PFSK-1 (cell line): ENCODE measurements around the gene SNX32.

Experiments
- FOXP2 ChIP-seq: optimal IDR thresholded peaks from 2 replicates; pipeline ENCODE3; 2011; ENCODE audit warnings: borderline replicate concordance, control low read depth, inconsistent platforms; ENCODE audit not compliant: insufficient read depth; ENCODE audit errors: extremely low read length, extremely low read depth
- POLR2AphosphoS5 ChIP-seq: IDR thresholded peaks from 2 replicates; pipeline ENCODE4 v1.6.1; 2012; ENCODE audit warnings: low read depth, mild to moderate bottlenecking, control low read depth, low read length, moderate library complexity
- REST ChIP-seq, 2 experiments: IDR thresholded peaks; 2 replicates each; pipeline versions ENCODE4 v1.6.1 to v1.8.0; 2011 to 2012; ENCODE audit warnings: low read depth in 2 of 2, low read length in 2 of 2, control low read depth in 1 of 2, inconsistent platforms in 1 of 2, mild to moderate bottlenecking in 1 of 2, moderate library complexity in 1 of 2; ENCODE audit not compliant: insufficient read depth in 1 of 2
- SIN3A ChIP-seq: IDR thresholded peaks from 2 replicates; pipeline ENCODE4 v1.6.1; 2012; ENCODE audit warnings: mild to moderate bottlenecking, low read length, moderate library complexity, borderline replicate concordance; ENCODE audit not compliant: insufficient read depth
- TAF1 ChIP-seq: IDR thresholded peaks from 2 replicates; pipeline ENCODE4 v1.6.1; 2012; ENCODE audit warnings: low read length, control low read depth, borderline replicate concordance; ENCODE audit not compliant: insufficient read depth

Gene SNX32

GRCh38 chr11:65858681-65859087, 24.9 kb downstream of the SNX32 start:
- TF ChIP-seq POLR2AphosphoS5 (no peak), REST (IDR thresholded peaks at IDR 0.05; ENCODE audit: insufficient read depth in 1 of 2, low read depth in 2 of 2, low read length in 2 of 2) (no peak), SIN3A (no peak), FOXP2 (no peak), TAF1 (no peak)

- no peak for TF ChIP-seq SIN3A
- peak in 1 of 2 experiments; percentile 5; a peak in 1 of 4 replicates for TF ChIP-seq REST (IDR thresholded peaks at IDR 0.05; ENCODE audit: insufficient read depth in 1 of 2, low read depth in 2 of 2, low read length in 2 of 2)
- TF ChIP-seq POLR2AphosphoS5: peak; percentile 83
- peak; percentile 85; the same call in 1 of the 2 replicates for TF ChIP-seq TAF1
Observed at GRCh38 chr11:65859095-65859811, 25.5 kb downstream of the SNX32 start.

GRCh38 chr11:65859812-65860277, 26.1 kb downstream of the SNX32 start:
- TF ChIP-seq TAF1 (no peak; the same call in 1 of the 2 replicates), FOXP2 (no peak), SIN3A (0 out of 2 replicates have a peak, but pooled peaks have one; percentile 10)

GRCh38 chr11:65860278-65861164, 26.8 kb downstream of the SNX32 start, which contains the start of gene MUS81:
Gene MUS81, plus strand, starts transcription at chr11:65860433. Its CDS starts 321 bp downstream, at chr11:65860754.
- peak; percentile 7; the same call in 1 of the 2 replicates for TF ChIP-seq SIN3A
- TF ChIP-seq FOXP2: no peak
- no peak for TF ChIP-seq REST (IDR thresholded peaks at IDR 0.05; ENCODE audit: insufficient read depth in 1 of 2, low read depth in 2 of 2, low read length in 2 of 2)
- TF ChIP-seq POLR2AphosphoS5: peak; percentile 65; the same call in 1 of the 2 replicates
- peak; percentile 67 for TF ChIP-seq TAF1

GRCh38 chr11:65861165-65861505, 27.4 kb downstream of the SNX32 start:
- TF ChIP-seq TAF1 (no peak), SIN3A (peak; percentile 10; the same call in 1 of the 2 replicates), REST (IDR thresholded peaks at IDR 0.05; ENCODE audit: insufficient read depth in 1 of 2, low read depth in 2 of 2, low read length in 2 of 2) (no peak), FOXP2 (no peak), POLR2AphosphoS5 (no peak)
